Upper lobe of left lung (tissue), 6 donors: Measurements from ENCODE around the gene STK11. TPM values are rescaled to one million over a fixed set of nuclear protein-coding genes. Genes with fewer than 3 reads are reported as not detected.

Source experiments
- ATAC-seq, 2 donors: fragments of 200-7000 bp; cut with Tn5 transposase; one replicate each; pipeline ENCODE4 v1.9.1; 2022; ENCODE audit warnings: mild to moderate bottlenecking in 2 of 2, moderate library complexity in 2 of 2; ENCODE audit not compliant: low FRiP score in 2 of 2
- DNase-seq, 2 donors: peaks; one replicate each; pipeline ENCODE4 v3.0.0-alpha.2; 2019 to 2020
- H3K27ac ChIP-seq, 4 donors: fragments of 200-600 bp; sonication (generic); one replicate each; pipeline ENCODE4 v1.5.1; 2016 to 2019
- H3K27me3 ChIP-seq, 4 donors: fragments of 200-600 bp; sonication (generic); one replicate each; pipeline ENCODE4 v1.5.1; 2017 to 2019
- H3K36me3 ChIP-seq, 4 donors: fragments of 200-600 bp; sonication (generic); one replicate each; pipeline ENCODE4 v1.5.1; 2016 to 2019
- H3K4me1 ChIP-seq, 4 donors: fragments of 200-600 bp; sonication (generic); one replicate each; pipeline ENCODE4 v1.5.1; 2018 to 2019
- H3K4me3 ChIP-seq, 4 donors: fragments of 200-600 bp; sonication (generic); one replicate each; pipeline ENCODE4 v1.5.1; 2017 to 2019; ENCODE audit warnings: mild to moderate bottlenecking in 2 of 4, moderate library complexity in 1 of 4
- H3K9me3 ChIP-seq, 4 donors: fragments of 200-600 bp; sonication (generic); one replicate each; pipeline ENCODE4 v1.5.1; 2018 to 2019
- EP300 ChIP-seq, 4 donors: sonication (generic); formaldehyde crosslinking; IDR thresholded peaks; one replicate each; pipeline ENCODE4 v1.5.1; 2017; ENCODE audit warnings: antibody characterized with exemption in 4 of 4, control low read depth in 2 of 4
- POLR2A ChIP-seq, 4 donors: fragments of 450-650 bp; IDR thresholded peaks; one replicate each; pipeline ENCODE4 v1.5.1; 2016 to 2017; ENCODE audit warnings: antibody characterized with exemption in 4 of 4, mild to moderate bottlenecking in 2 of 4
- POLR2AphosphoS5 ChIP-seq, 2 donors: sonication (generic); formaldehyde crosslinking; IDR thresholded peaks; one replicate each; pipeline ENCODE4 v1.5.1; 2017; ENCODE audit warnings: antibody characterized with exemption in 2 of 2
- WGBS, 2 donors: methylation state at CpG; one replicate each; pipeline ENCODE4 v1.1.5; 2017 to 2018; 5-methylcytosine and 5-hydroxymethylcytosine counted together
- total RNA-seq, 6 donors: library from RNA; depleted of rRNA in 4 of 6; stranded (reverse); fragments of >200 nt in 4 of 6; gene quantifications; one replicate each; pipeline versions ENCODE4 v1.1.0 to v1.2.1, GENCODE V29; 2016 to 2021
- TF ChIP-seq, protein P1 (sequence below), 6 experiments: fragments of 450-650 bp in 4 of 6; fragments of 200-600 bp in 2 of 6; sonication (generic) in 2 of 6; IDR thresholded peaks; one replicate each; pipeline ENCODE4 v1.5.1; 2016 to 2019; ENCODE audit warnings: antibody characterized with exemption in 6 of 6
- donor health status: DM: no; HTN: no; CAD: no; lungs with moderate emphysema.
- donor health status: DM: no; HTN: yes; CAD: no; lungs with severe emphysema.

Gene STK11
- total RNA-seq: 100 to 1,000 TPM in 1 of 6 donors, 10 to 100 TPM in 5; 50.2 to 168 (median 63.2) TPM

DNA sequence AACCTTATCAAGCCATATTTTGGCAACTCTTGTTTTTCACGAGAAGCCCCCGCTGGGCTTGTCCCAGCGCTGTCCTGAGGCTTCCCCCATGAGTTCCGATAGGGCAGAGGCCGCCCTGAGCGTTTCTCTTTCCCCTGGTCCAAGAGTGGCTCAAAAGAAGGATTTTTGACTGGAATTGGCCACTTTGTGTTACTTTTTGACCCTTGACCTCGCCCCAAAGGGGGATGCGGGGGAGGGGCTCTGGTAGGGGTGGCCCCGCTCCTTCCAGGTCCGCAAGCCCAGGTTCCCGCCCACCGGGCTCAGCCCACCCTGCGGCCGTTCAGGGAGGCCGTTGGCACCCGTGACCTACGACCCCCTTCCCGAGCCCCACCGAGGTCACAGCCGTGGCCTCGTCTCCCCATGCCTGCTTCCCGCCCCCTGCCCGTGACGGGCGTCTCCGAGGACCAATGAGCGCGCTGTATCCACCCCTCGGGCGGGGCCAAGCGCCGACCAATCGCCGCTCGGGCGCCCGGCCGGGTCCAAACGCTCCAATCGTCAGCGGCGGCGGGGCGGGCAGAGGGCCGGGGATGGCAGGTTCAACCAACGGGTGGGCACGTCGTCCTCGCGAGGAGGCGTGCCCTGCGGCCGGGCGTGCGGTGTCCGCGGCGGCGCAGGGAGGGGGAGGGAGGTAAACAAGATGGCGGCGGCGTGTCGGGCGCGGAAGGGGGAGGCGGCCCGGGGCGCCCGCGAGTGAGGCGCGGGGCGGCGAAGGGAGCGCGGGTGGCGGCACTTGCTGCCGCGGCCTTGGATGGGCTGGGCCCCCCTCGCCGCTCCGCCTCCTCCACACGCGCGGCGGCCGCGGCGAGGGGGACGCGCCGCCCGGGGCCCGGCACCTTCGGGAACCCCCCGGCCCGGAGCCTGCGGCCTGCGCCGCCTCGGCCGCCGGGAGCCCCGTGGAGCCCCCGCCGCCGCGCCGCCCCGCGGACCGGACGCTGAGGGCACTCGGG is at the start of gene STK11:
Gene STK11 (plus strand): TSS at position 665 of the 986 bp plus-strand sequence. CDS start 1,136 bp downstream, outside the sequence.
- Histone ChIP-seq H3K9me3 (no peaks in the 10 kb centered on the region), H3K36me3 (peaks cover 0 to 3% (median 0%) of the 10 kb centered on the region in 4 donors), H3K4me3 (peak within 1 kb of the TSS; percentile 53 to 77 (median 62)), H3K27ac (peak within 1 kb of the TSS; percentile 64 to 91 (median 87)), H3K4me1 (peaks cover 33 to 47% (median 41%) of the 10 kb centered on the region in 4 donors), H3K27me3 (no peaks in the 10 kb centered on the region)
- WGBS, 2 donors: 10 to 64% methylated on average over 6 to 37 of the region's 114 CpGs
- ATAC-seq (peak; percentile 97 to 98), DNase-seq (peak; percentile 98 to 100)
- TF ChIP-seq POLR2AphosphoS5 (IDR thresholded peaks at IDR 0.05) (peak; percentile 71 to 88), POLR2A (IDR thresholded peaks at IDR 0.05) (peak in 2 of 4 donors; percentile 73 to 83), EP300 (IDR thresholded peaks at IDR 0.05) (no peak)
- TF ChIP-seq, protein P1, sequence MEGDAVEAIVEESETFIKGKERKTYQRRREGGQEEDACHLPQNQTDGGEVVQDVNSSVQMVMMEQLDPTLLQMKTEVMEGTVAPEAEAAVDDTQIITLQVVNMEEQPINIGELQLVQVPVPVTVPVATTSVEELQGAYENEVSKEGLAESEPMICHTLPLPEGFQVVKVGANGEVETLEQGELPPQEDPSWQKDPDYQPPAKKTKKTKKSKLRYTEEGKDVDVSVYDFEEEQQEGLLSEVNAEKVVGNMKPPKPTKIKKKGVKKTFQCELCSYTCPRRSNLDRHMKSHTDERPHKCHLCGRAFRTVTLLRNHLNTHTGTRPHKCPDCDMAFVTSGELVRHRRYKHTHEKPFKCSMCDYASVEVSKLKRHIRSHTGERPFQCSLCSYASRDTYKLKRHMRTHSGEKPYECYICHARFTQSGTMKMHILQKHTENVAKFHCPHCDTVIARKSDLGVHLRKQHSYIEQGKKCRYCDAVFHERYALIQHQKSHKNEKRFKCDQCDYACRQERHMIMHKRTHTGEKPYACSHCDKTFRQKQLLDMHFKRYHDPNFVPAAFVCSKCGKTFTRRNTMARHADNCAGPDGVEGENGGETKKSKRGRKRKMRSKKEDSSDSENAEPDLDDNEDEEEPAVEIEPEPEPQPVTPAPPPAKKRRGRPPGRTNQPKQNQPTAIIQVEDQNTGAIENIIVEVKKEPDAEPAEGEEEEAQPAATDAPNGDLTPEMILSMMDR (IDR thresholded peaks at IDR 0.05): peak in 1 of 6 experiments; percentile 19

DNA sequence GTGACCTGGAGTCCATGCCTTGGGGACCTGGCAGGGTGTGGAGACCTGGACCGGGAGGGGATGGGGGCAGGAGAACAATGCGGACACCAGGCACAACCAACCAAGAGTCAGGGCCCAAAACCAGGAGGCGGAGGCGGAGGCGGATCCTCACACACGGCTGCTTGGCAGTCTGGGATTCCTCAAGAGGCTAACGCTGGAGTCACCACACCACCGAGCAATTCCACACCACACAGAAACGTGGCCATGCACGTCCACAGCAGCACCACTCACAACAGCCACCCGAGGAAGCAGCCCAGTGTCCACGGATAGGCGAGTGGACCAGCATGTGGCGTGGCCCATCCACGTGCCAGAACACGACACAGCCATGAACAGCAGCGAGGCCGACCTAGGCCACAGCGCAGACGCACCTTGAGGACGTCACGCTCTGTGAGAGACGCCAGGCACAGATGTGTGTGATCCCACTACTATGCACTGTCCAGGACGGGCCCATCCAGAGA is 49.2 kb upstream of the STK11 start:
- H3K9me3 ChIP-seq: no peaks in the 10 kb centered on the region
- ATAC-seq (no peak), DNase-seq (peak; percentile 58 to 77)
- H3K36me3 ChIP-seq: peaks cover 0 to 40% (median 25%) of the 10 kb centered on the region in 4 donors
- no peak overlapping the region for H3K4me3 ChIP-seq
- 89 to 92% methylated on average over 17 to 24 of the region's 24 CpGs for WGBS, 2 donors
- peaks cover 49 to 68% (median 55%) of the 10 kb centered on the region in 4 donors for H3K4me1 ChIP-seq
- H3K27me3 ChIP-seq: no peaks in the 10 kb centered on the region
- TF ChIP-seq, protein P1 (IDR thresholded peaks at IDR 0.05): no peak
- no peak for TF ChIP-seq POLR2A (IDR thresholded peaks at IDR 0.05)
- no peak for TF ChIP-seq EP300 (IDR thresholded peaks at IDR 0.05)
- TF ChIP-seq POLR2AphosphoS5 (IDR thresholded peaks at IDR 0.05): no peak
- peak overlapping the region; percentile 95 to 98 (median 96) for H3K27ac ChIP-seq

DNA sequence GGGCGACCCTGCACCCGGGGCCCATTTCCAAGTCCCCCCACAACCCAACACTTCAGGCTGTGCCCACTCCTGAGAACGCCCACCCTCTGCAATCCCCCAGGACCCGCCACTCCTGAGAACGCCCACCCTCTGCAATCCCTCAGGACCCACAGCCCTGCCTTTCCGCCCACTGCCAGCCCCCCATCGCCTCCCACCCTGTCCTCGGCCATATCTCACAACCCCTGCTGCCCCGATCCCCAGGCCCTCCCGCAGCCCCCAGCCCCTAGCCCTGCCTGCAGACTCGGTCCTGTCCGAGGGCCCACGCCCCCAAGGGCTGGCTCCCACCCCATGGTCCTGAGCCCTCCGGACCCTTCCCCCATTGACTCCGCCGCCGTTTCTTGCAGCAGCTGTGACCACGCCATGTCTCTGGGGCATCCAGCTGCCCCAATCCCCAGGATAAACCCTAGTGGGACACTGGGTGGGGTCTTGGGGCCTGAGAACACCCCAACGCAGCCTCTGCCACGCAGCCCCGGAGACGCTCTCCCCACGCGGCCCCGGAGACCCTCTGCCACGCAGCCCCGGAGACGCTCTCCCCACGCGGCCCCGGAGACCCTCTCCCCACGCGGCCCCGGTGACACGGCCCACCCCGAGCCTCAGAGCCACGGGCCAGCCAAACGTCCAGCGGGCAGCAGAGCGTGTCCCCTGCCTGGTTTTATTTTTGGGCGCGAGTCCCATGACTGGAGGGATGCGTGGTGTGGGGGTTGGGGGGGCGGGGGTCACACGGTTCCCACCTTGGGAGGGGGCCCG is 48.6 kb upstream of the STK11 start:
- peak in 1 of 2 donors; percentile 75 for DNase-seq
- WGBS, 2 donors: 95 to 96% methylated on average over 24 to 46 of the region's 46 CpGs

More for the DNA sequence above, 48.6 kb upstream of the STK11 start:
- peaks cover 0 to 34% (median 24%) of the 10 kb centered on the region in 4 donors for H3K36me3 ChIP-seq
- TF ChIP-seq EP300 (IDR thresholded peaks at IDR 0.05) (no peak), POLR2A (IDR thresholded peaks at IDR 0.05) (no peak), POLR2AphosphoS5 (IDR thresholded peaks at IDR 0.05) (no peak)
- TF ChIP-seq, protein P1 (IDR thresholded peaks at IDR 0.05): no peak
- H3K4me3 ChIP-seq: no peak overlapping the region
- H3K4me1 ChIP-seq: peaks cover 47 to 68% (median 54%) of the 10 kb centered on the region in 4 donors
- H3K27ac ChIP-seq: peak overlapping the region; percentile 95 to 98 (median 96)
- H3K9me3 ChIP-seq: no peaks in the 10 kb centered on the region
- H3K27me3 ChIP-seq: no peaks in the 10 kb centered on the region
- no peak for ATAC-seq
